Hepatocyte (in vitro differentiated cells): Measurements from ENCODE around the gene TECR. TPM values are rescaled to one million over a fixed set of nuclear protein-coding genes. Genes with fewer than 3 reads are reported as not detected.

Experiments
- DNase-seq: peaks from one replicate; pipeline ENCODE4 v3.0.0-alpha.2; 2016; ENCODE audit warnings: low spot score
- H2AFZ ChIP-seq: fragments of 200-600 bp; sonication (generic); 2 replicates; pipeline ENCODE4 v1.6.0; 2016; ENCODE audit warnings: antibody characterized with exemption, mild to moderate bottlenecking
- H3K27ac ChIP-seq: fragments of 200-600 bp; sonication (generic); 2 replicates; pipeline ENCODE4 v1.5.1; 2016; ENCODE audit warnings: mild to moderate bottlenecking
- H3K27me3 ChIP-seq: fragments of 200-600 bp; sonication (generic); 2 replicates; pipeline ENCODE4 v1.6.1; 2016
- H3K36me3 ChIP-seq: fragments of 200-600 bp; sonication (generic); replicated peaks from 2 replicates; pipeline ENCODE4 v1.5.1; 2016; ENCODE audit warnings: low read depth; ENCODE audit not compliant: insufficient read depth
- H3K4me1 ChIP-seq: fragments of 200-600 bp; sonication (generic); 2 replicates; pipeline ENCODE4 v1.5.1; 2016; ENCODE audit warnings: mild to moderate bottlenecking, moderate library complexity; ENCODE audit not compliant: insufficient read depth
- H3K4me2 ChIP-seq: fragments of 200-600 bp; sonication (generic); 2 replicates; pipeline ENCODE4 v1.6.0; 2016
- H3K4me3 ChIP-seq: fragments of 200-600 bp; sonication (generic); 2 replicates; pipeline ENCODE4 v1.5.1; 2016; ENCODE audit warnings: mild to moderate bottlenecking
- H3K79me2 ChIP-seq: fragments of 200-600 bp; sonication (generic); 2 replicates; pipeline ENCODE4 v1.6.0; 2017; ENCODE audit warnings: mild to moderate bottlenecking
- H3K9me2 ChIP-seq: fragments of 200-600 bp; sonication (generic); replicated peaks from 2 replicates; pipeline ENCODE4 v1.6.0; 2017; ENCODE audit warnings: mild to moderate bottlenecking; ENCODE audit not compliant: insufficient read depth
- H3K9me3 ChIP-seq: fragments of 200-600 bp; sonication (generic); 2 replicates; pipeline ENCODE4 v1.5.1; 2016; ENCODE audit warnings: low read depth, mild to moderate bottlenecking
- H4K20me1 ChIP-seq: fragments of 200-600 bp; sonication (generic); 2 replicates; pipeline ENCODE4 v1.6.0; 2016; ENCODE audit warnings: mild to moderate bottlenecking; ENCODE audit not compliant: insufficient read depth, poor library complexity, severe bottlenecking
- CTCF ChIP-seq: fragments of 200-600 bp; sonication (generic); IDR thresholded peaks from 2 replicates; pipeline ENCODE4 v1.5.1; 2016; ENCODE audit warnings: antibody characterized with exemption, mild to moderate bottlenecking; ENCODE audit not compliant: poor library complexity
- EZH2 ChIP-seq: fragments of 200-600 bp; sonication (generic); IDR thresholded peaks from 2 replicates; pipeline ENCODE4 v1.6.1; 2016; ENCODE audit warnings: antibody characterized with exemption, mild to moderate bottlenecking, borderline replicate concordance
- EZH2phosphoT487 ChIP-seq: fragments of 200-600 bp; sonication (generic); IDR thresholded peaks from one replicate; pipeline ENCODE4 v1.6.1; 2018; ENCODE audit warnings: antibody characterized with exemption, mild to moderate bottlenecking, low read depth, moderate library complexity; ENCODE audit not compliant: unreplicated experiment, severe bottlenecking
- WGBS: methylation state at CpG from one replicate; pipeline ENCODE4 v1.1.6; 2016; ENCODE audit warnings: low lambda C conversion rate; ENCODE audit errors: missing lambda C conversion rate; 5-methylcytosine and 5-hydroxymethylcytosine counted together
- polyA plus RNA-seq: library from polyadenylated mRNA; unstranded; fragments of >200 nt; fragmentation: Nextera tagmentation; extraction: Ambion mirVana; gene quantifications from 2 replicates; pipeline ENCODE4 v1.2.1, GENCODE V29; 2016
- total RNA-seq: library from RNA; depleted of rRNA; stranded (reverse); fragments of >200 nt; gene quantifications from 2 replicates; pipeline ENCODE4 v1.2.3, GENCODE V29; 2014

Gene TECR
- total and polyA plus RNA-seq, 2 experiments from 2014 or later: 65.3 to 366 TPM

DNA sequence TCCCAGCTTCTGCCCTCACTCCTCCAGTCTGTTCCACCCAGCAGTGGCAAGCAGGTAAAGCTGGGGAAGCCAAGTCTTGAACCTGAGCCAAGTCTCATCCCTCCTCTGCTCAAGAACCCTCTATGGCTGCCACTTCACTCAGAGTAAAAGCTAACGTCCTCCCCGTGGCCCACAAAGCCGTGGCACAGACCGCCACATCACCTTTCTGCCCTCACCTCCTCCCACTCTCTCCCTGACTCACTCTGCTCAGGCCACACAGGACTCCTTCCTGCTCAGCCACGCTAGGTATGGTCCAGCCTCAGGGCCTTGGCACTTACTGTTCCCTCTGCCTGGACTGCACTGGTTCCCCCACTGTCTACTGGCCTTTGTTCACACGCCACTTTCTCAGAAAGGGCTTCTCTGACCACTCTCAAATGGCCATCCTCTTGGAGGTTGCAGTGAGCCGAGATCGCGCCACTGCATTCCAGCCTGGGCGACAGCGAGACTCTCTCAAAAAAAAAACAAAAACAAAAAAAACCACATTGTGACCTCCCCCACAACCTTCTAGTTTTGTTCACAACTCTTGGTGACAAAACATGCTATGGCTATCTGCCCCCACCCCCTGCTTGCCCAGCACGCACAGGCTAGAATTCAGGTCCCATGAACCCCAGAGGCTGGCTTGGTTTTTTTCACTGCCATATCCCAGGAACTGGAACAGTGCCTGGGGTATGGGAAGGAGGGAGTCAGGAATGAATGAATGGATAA lies 26.7 kb downstream of the TECR start:
- H3K4me1 ChIP-seq: peaks cover 27% of the 10 kb centered on the region
- H3K9me3 ChIP-seq: no peaks in the 10 kb centered on the region
- peak overlapping the region; percentile 66 for H3K4me2 ChIP-seq
- H3K27ac ChIP-seq: no peak overlapping the region
- peaks cover 86% of the 10 kb centered on the region for H3K79me2 ChIP-seq
- H3K4me3 ChIP-seq: no peak overlapping the region
- no peaks in the 10 kb centered on the region for H3K36me3 ChIP-seq
- no peak overlapping the region for H2AFZ ChIP-seq
- no peaks in the 10 kb centered on the region for H3K9me2 ChIP-seq
- WGBS: 88% methylated on average over 12 of the region's 12 CpGs
- DNase-seq: no peak
- TF ChIP-seq EZH2 (no peak), EZH2phosphoT487 (no peak), CTCF (no peak)
- no peaks in the 10 kb centered on the region for H3K27me3 ChIP-seq
- peaks cover 2% of the 10 kb centered on the region for H4K20me1 ChIP-seq

- Histone ChIP-seq H3K4me1 (peaks cover 21% of the 10 kb centered on the region), H3K27ac (no peak overlapping the region), H3K4me3 (no peak overlapping the region)
Observed at GRCh38 chr19:14556662-14557188, 27.3 kb downstream of the TECR start.

DNA sequence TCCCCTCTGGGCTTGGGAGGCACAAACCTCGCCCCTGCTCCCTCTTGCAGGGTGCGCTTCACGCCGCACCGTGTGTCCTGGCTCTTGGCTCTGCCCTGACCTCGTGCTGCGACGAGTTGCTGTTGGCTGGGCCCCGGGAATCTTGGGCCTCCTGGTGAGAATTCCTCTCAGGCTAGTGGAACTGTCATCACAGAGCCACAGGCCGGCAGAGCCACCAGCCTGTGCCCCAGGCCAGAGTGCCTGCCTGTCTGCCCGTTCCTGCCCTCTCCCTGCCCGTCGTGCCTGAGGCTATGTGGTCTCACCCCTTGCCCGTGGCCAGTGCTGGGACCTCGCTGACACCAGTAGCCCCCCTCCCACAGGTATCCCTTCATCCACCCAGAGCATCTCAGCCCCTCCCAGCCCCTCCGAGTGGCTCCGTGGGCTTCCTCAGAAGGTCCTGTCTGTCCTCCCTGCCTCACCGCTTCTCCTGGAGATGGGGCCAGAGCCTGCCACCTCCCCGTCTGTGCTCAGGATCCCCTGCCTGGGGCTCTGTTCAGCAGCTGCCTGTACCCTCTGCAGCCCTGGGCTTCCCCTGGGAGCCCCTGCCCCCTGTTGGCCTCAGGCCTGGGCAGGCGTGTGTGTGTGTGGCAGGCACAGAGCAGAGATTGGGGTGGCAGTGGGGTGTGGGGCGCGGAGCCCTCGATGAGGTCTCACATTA lies 29.1 kb downstream of the TECR start:
- Histone ChIP-seq H3K36me3 (no peaks in the 10 kb centered on the region), H3K4me1 (peaks cover 13% of the 10 kb centered on the region), H4K20me1 (peaks cover 2% of the 10 kb centered on the region), H3K27me3 (no peaks in the 10 kb centered on the region), H3K79me2 (peaks cover 78% of the 10 kb centered on the region), H3K4me2 (no peak overlapping the region), H3K9me2 (no peaks in the 10 kb centered on the region), H2AFZ (no peak overlapping the region), H3K4me3 (no peak overlapping the region), H3K27ac (no peak overlapping the region), H3K9me3 (no peaks in the 10 kb centered on the region)
- DNase-seq: no peak
- 85% methylated on average over 19 of the region's 23 CpGs for WGBS
- TF ChIP-seq EZH2 (no peak), CTCF (no peak), EZH2phosphoT487 (no peak)

More at GRCh38 chr19:14556662-14557188, 27.3 kb downstream of the TECR start:
- H2AFZ ChIP-seq: no peak overlapping the region
- peaks cover 2% of the 10 kb centered on the region for H4K20me1 ChIP-seq
- no peaks in the 10 kb centered on the region for H3K36me3 ChIP-seq
- no peaks in the 10 kb centered on the region for H3K27me3 ChIP-seq
- H3K4me2 ChIP-seq: peak overlapping the region; percentile 66
- TF ChIP-seq EZH2phosphoT487: no peak
- peak; percentile 86 for TF ChIP-seq CTCF
- no peak for TF ChIP-seq EZH2
- H3K9me3 ChIP-seq: no peaks in the 10 kb centered on the region
- 21% methylated on average over 18 of the region's 18 CpGs for WGBS
- H3K79me2 ChIP-seq: peaks cover 91% of the 10 kb centered on the region
- peak; percentile 90 for DNase-seq
- no peaks in the 10 kb centered on the region for H3K9me2 ChIP-seq
